GM23338 (cell line): ENCODE results near the gene CLDN3. TPM values are rescaled to one million over a fixed set of nuclear protein-coding genes. Genes with fewer than 3 reads are reported as not detected.

Source experiments
- ATAC-seq: fragments of 200-7000 bp; cut with Tn5 transposase; 3 replicates; pipeline ENCODE4 v1.9.1; 2020
- DNase-seq: peaks from one replicate; pipeline ENCODE4 v3.0.0-alpha.2; 2015; ENCODE audit warnings: low spot score
- H2AFZ ChIP-seq: fragments of 200-600 bp; sonication (generic); 2 replicates; pipeline ENCODE4 v1.8.0; 2016; ENCODE audit warnings: antibody characterized with exemption, mild to moderate bottlenecking, moderate library complexity
- H3F3A ChIP-seq: fragments of 200-600 bp; sonication (generic); replicated peaks from 2 replicates; pipeline ENCODE4 v1.8.0; 2017; ENCODE audit warnings: antibody characterized with exemption, mixed run types, low read depth
- H3K27ac ChIP-seq: fragments of 200-600 bp; sonication (generic); 2 replicates; pipeline ENCODE4 v1.6.1; 2016; ENCODE audit warnings: low read depth
- H3K27me3 ChIP-seq: fragments of 200-600 bp; sonication (generic); 2 replicates; pipeline ENCODE4 v1.8.0; 2016; ENCODE audit warnings: mild to moderate bottlenecking, mixed run types, moderate library complexity; ENCODE audit not compliant: insufficient read depth
- H3K36me3 ChIP-seq: fragments of 200-600 bp; sonication (generic); 2 replicates; pipeline ENCODE4 v1.8.0; 2016; ENCODE audit warnings: mild to moderate bottlenecking; ENCODE audit not compliant: insufficient read depth
- H3K4me1 ChIP-seq: fragments of 200-600 bp; sonication (generic); 2 replicates; pipeline ENCODE4 v1.8.0; 2016; ENCODE audit warnings: mild to moderate bottlenecking, moderate library complexity; ENCODE audit not compliant: insufficient read depth
- H3K4me2 ChIP-seq: fragments of 200-600 bp; sonication (generic); 2 replicates; pipeline ENCODE4 v1.7.1; 2017; ENCODE audit warnings: mixed run types
- H3K4me3 ChIP-seq: fragments of 200-600 bp; sonication (generic); 2 replicates; pipeline ENCODE4 v1.6.1; 2016; ENCODE audit warnings: mixed run types
- H3K79me2 ChIP-seq: fragments of 200-600 bp; sonication (generic); replicated peaks from 2 replicates; pipeline ENCODE4 v1.8.0; 2017; ENCODE audit warnings: mild to moderate bottlenecking; ENCODE audit not compliant: insufficient read depth
- H3K9me2 ChIP-seq: fragments of 200-600 bp; sonication (generic); 2 replicates; pipeline ENCODE4 v1.8.0; 2017; ENCODE audit not compliant: insufficient read depth
- H4K20me1 ChIP-seq: fragments of 200-600 bp; sonication (generic); replicated peaks from 2 replicates; pipeline ENCODE4 v1.8.0; 2017; ENCODE audit warnings: mild to moderate bottlenecking; ENCODE audit not compliant: insufficient read depth
- H3K27ac Mint-ChIP-seq: 2 replicates; pipeline ENCODE4 v1.8.0; 2020; ENCODE audit warnings: inconsistent platforms, mild to moderate bottlenecking, moderate library complexity, mixed read lengths
- H3K27me3 Mint-ChIP-seq: 3 replicates; pipeline ENCODE4 v1.8.0; 2022; ENCODE audit warnings: low read depth, mild to moderate bottlenecking, moderate library complexity, mixed read lengths, inconsistent platforms; ENCODE audit not compliant: insufficient read depth, poor library complexity
- H3K36me3 Mint-ChIP-seq: 3 replicates; pipeline ENCODE4 v1.8.0; 2021; ENCODE audit warnings: low read depth, mild to moderate bottlenecking, inconsistent platforms, moderate library complexity, mixed read lengths
- H3K4me1 Mint-ChIP-seq: 3 replicates; pipeline ENCODE4 v1.8.0; 2020; ENCODE audit warnings: mild to moderate bottlenecking, inconsistent platforms, mixed read lengths
- H3K4me3 Mint-ChIP-seq: 3 replicates; pipeline ENCODE4 v1.8.0; 2021; ENCODE audit warnings: moderate library complexity, mild to moderate bottlenecking, inconsistent platforms, mixed read lengths
- H3K9me3 Mint-ChIP-seq: 3 replicates; pipeline ENCODE4 v1.8.0; 2020; ENCODE audit warnings: moderate library complexity, mild to moderate bottlenecking, inconsistent platforms, mixed read lengths
- CREB1 ChIP-seq: fragments of 250-450 bp; sonication (Bioruptor Pico); IDR thresholded peaks from 2 replicates; pipeline ENCODE4 v1.5.0; 2020; ENCODE audit warnings: low read depth, mild to moderate bottlenecking, moderate library complexity
- EZH2 ChIP-seq: fragments of 200-600 bp; sonication (generic); IDR thresholded peaks from one replicate; pipeline ENCODE4 v1.8.0; 2017; ENCODE audit warnings: antibody characterized with exemption, mild to moderate bottlenecking, low read depth; ENCODE audit not compliant: unreplicated experiment
- EZH2phosphoT487 ChIP-seq: fragments of 200-600 bp; sonication (generic); IDR thresholded peaks from one replicate; pipeline ENCODE4 v1.8.1; 2018; ENCODE audit warnings: antibody characterized with exemption; ENCODE audit not compliant: unreplicated experiment
- JUNB ChIP-seq: IDR thresholded peaks from one replicate; pipeline ENCODE4 v1.6.1; 2016; ENCODE audit warnings: antibody characterized with exemption; ENCODE audit not compliant: unreplicated experiment
- NANOG ChIP-seq: IDR thresholded peaks from 2 replicates; pipeline ENCODE4 v1.6.1; 2016; ENCODE audit warnings: antibody characterized with exemption, borderline replicate concordance
- POLR2AphosphoS5 ChIP-seq: IDR thresholded peaks from 2 replicates; pipeline ENCODE4 v1.6.1; 2016; ENCODE audit warnings: antibody characterized with exemption, low read depth
- STAT1 ChIP-seq: IDR thresholded peaks from one replicate; pipeline ENCODE4 v1.6.1; 2016; ENCODE audit warnings: antibody characterized with exemption; ENCODE audit not compliant: unreplicated experiment
- ZNF114 ChIP-seq: fragments of 250-450 bp; sonication (Bioruptor Pico); IDR thresholded peaks from 2 replicates; pipeline ENCODE4 v1.5.0; 2020; ENCODE audit warnings: mild to moderate bottlenecking, moderate library complexity
- ZNF331 ChIP-seq: fragments of 250-450 bp; sonication (Bioruptor Pico); IDR thresholded peaks from 2 replicates; pipeline ENCODE4 v1.5.0; 2020; ENCODE audit warnings: low read depth, mild to moderate bottlenecking, moderate library complexity
- ZNF462 ChIP-seq: fragments of 250-450 bp; sonication (Bioruptor Pico); IDR thresholded peaks from 2 replicates; pipeline ENCODE4 v1.5.0; 2020; ENCODE audit warnings: mild to moderate bottlenecking, moderate library complexity
- polyA plus RNA-seq: library from polyadenylated mRNA; unstranded; fragments of >200 nt; fragmentation: Nextera tagmentation; extraction: Ambion mirVana; gene quantifications from 2 replicates; pipeline ENCODE4 v1.2.1, GENCODE V29; 2016
- total RNA-seq: library from RNA; depleted of rRNA; stranded (reverse); fragments of >200 nt; shearing (Covaris generic); gene quantifications from 2 replicates; pipeline ENCODE4 v1.2.3, GENCODE V29; 2014
- TF ChIP-seq, protein P1 (sequence below): IDR thresholded peaks from one replicate; pipeline ENCODE4 v1.6.1; 2018; ENCODE audit warnings: antibody characterized with exemption; ENCODE audit not compliant: unreplicated experiment
- TF ChIP-seq, protein P2 (sequence below): IDR thresholded peaks from 2 replicates; pipeline ENCODE4 v1.6.1; 2016; ENCODE audit warnings: antibody characterized with exemption
- TF ChIP-seq, protein P3 (sequence below), 2 experiments: fragments of 200-600 bp in 1 of 2; sonication (generic) in 1 of 2; conservative IDR thresholded peaks; 2 replicates each; pipeline versions ENCODE4 v1.5.1 to v1.6.1; 2016 to 2017; ENCODE audit warnings: antibody characterized with exemption in 2 of 2, low read depth in 2 of 2, mild to moderate bottlenecking in 2 of 2, moderate library complexity in 1 of 2

CLDN3 gene
- total and polyA plus RNA-seq, 2 experiments from 2014 or later, result 20.1 to 27.7 TPM

GRCh38 chr7:73732397-73732796 is 37.7 kb downstream of the CLDN3 start (continued):
- TF ChIP-seq CREB1 (CRISPR knock-in tag) (no peak), JUNB (no peak)

- H3K36me3 Mint-ChIP-seq, result no peaks in the 10 kb centered on the region
- H3K4me1 Mint-ChIP-seq, result peaks cover 15% of the 10 kb centered on the region
- DNase-seq (no peak), ATAC-seq (no peak)
- no peaks in the 10 kb centered on the region for H3K36me3 ChIP-seq
- no peak overlapping the region for H3K4me2 ChIP-seq
- no peaks in the 10 kb centered on the region for H3K79me2 ChIP-seq
- 0 out of 2 replicates have a peak, but pooled peaks cover 2% of the 10 kb centered on the region for H3F3A ChIP-seq
- H3K9me3 Mint-ChIP-seq, result no peaks in the 10 kb centered on the region
- TF ChIP-seq EZH2phosphoT487 (no peak), JUNB (no peak), ZNF331 (no peak), NANOG (no peak), ZNF462 (no peak), STAT1 (no peak), ZNF114 (CRISPR knock-in tag) (no peak), CREB1 (CRISPR knock-in tag) (no peak), EZH2 (no peak), POLR2AphosphoS5 (no peak)
- TF ChIP-seq, protein P1, sequence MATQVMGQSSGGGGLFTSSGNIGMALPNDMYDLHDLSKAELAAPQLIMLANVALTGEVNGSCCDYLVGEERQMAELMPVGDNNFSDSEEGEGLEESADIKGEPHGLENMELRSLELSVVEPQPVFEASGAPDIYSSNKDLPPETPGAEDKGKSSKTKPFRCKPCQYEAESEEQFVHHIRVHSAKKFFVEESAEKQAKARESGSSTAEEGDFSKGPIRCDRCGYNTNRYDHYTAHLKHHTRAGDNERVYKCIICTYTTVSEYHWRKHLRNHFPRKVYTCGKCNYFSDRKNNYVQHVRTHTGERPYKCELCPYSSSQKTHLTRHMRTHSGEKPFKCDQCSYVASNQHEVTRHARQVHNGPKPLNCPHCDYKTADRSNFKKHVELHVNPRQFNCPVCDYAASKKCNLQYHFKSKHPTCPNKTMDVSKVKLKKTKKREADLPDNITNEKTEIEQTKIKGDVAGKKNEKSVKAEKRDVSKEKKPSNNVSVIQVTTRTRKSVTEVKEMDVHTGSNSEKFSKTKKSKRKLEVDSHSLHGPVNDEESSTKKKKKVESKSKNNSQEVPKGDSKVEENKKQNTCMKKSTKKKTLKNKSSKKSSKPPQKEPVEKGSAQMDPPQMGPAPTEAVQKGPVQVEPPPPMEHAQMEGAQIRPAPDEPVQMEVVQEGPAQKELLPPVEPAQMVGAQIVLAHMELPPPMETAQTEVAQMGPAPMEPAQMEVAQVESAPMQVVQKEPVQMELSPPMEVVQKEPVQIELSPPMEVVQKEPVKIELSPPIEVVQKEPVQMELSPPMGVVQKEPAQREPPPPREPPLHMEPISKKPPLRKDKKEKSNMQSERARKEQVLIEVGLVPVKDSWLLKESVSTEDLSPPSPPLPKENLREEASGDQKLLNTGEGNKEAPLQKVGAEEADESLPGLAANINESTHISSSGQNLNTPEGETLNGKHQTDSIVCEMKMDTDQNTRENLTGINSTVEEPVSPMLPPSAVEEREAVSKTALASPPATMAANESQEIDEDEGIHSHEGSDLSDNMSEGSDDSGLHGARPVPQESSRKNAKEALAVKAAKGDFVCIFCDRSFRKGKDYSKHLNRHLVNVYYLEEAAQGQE, result no peak
- TF ChIP-seq, protein P2, sequence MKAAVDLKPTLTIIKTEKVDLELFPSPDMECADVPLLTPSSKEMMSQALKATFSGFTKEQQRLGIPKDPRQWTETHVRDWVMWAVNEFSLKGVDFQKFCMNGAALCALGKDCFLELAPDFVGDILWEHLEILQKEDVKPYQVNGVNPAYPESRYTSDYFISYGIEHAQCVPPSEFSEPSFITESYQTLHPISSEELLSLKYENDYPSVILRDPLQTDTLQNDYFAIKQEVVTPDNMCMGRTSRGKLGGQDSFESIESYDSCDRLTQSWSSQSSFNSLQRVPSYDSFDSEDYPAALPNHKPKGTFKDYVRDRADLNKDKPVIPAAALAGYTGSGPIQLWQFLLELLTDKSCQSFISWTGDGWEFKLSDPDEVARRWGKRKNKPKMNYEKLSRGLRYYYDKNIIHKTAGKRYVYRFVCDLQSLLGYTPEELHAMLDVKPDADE, result no peak
- TF ChIP-seq, protein P3, sequence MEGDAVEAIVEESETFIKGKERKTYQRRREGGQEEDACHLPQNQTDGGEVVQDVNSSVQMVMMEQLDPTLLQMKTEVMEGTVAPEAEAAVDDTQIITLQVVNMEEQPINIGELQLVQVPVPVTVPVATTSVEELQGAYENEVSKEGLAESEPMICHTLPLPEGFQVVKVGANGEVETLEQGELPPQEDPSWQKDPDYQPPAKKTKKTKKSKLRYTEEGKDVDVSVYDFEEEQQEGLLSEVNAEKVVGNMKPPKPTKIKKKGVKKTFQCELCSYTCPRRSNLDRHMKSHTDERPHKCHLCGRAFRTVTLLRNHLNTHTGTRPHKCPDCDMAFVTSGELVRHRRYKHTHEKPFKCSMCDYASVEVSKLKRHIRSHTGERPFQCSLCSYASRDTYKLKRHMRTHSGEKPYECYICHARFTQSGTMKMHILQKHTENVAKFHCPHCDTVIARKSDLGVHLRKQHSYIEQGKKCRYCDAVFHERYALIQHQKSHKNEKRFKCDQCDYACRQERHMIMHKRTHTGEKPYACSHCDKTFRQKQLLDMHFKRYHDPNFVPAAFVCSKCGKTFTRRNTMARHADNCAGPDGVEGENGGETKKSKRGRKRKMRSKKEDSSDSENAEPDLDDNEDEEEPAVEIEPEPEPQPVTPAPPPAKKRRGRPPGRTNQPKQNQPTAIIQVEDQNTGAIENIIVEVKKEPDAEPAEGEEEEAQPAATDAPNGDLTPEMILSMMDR (conservative IDR thresholded peaks at IDR 0.05; ENCODE audit: low read depth in 2 of 2), result no peak
- no peak overlapping the region for H3K4me3 Mint-ChIP-seq
- no peaks in the 10 kb centered on the region for H3K27me3 ChIP-seq
- no peak overlapping the region for H3K27ac Mint-ChIP-seq
- no peaks in the 10 kb centered on the region for H4K20me1 ChIP-seq
- no peaks in the 10 kb centered on the region for H3K27me3 Mint-ChIP-seq
- H3K9me2 ChIP-seq, result no peaks in the 10 kb centered on the region
- no peak overlapping the region for H3K27ac ChIP-seq
- H3K4me1 ChIP-seq, result 0 out of 2 replicates have a peak, but pooled peaks cover 7% of the 10 kb centered on the region
- H2AFZ ChIP-seq, result no peak overlapping the region
- no peak overlapping the region for H3K4me3 ChIP-seq
These were observed 39.6 kb downstream of the CLDN3 start for GRCh38 chr7:73730485-73730884.
